Myocyte (in vitro differentiated cells): ENCODE measurements around the gene CCRL2. TPM values are rescaled to one million over a fixed set of nuclear protein-coding genes. Genes with fewer than 3 reads are reported as not detected.
A peak's percentile ranks its signal among the peaks of the same experiment; 100 is the strongest.
"Not testable (repeated sequence)": the region's sequence is repeated elsewhere in the genome, so short reads cannot be mapped to it uniquely, and the experiment has no call there.

Experiments
- DNase-seq: peaks from one replicate; pipeline ENCODE4 v3.0.0-alpha.2; 2012; ENCODE audit warnings: low read depth
- total RNA-seq: library from RNA; depleted of rRNA; stranded (reverse); fragments of >200 nt; gene quantifications from 2 replicates; pipeline ENCODE4 v1.2.3, GENCODE V29; 2014

Gene CCRL2
- total RNA-seq, 1 donor from 2014 or later, result 0.78 TPM

- DNase-seq, result no peak
Measured at GRCh38 chr3:46427916-46428833, 21.1 kb downstream of the CCRL2 start.

DNA sequence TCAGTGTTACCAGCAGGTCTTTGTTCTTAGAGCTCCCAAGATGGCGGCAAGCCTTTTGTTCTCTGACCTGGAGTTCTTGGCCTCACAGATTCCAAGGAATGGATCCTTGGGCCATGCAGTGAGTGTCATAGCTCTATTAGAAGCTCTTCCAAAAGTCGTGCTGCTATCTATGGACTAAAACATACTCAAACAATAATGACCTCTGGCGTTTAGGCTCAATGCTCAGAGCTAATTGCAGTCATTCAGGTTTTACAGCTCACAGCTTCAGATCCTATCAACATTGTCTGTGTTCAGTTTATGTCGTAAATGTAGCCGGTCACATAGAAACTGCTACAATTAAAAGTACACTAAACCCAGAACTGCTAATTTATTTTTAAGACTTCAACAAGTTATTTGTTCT lies 22.2 kb downstream of the CCRL2 start:
- no peak for DNase-seq

- DNase-seq, result no peak
Measured at GRCh38 chr3:46429671-46430070, 22.6 kb downstream of the CCRL2 start.

GRCh38 chr3:46430879-46431278 lies 23.8 kb downstream of the CCRL2 start:
- not testable (repeated sequence) for DNase-seq

GRCh38 chr3:46431905-46432304 lies 24.8 kb downstream of the CCRL2 start:
- not testable (repeated sequence) for DNase-seq

GRCh38 chr3:46433118-46433517 lies 26.1 kb downstream of the CCRL2 start:
- not testable (repeated sequence) for DNase-seq

- no peak for DNase-seq
Measured at GRCh38 chr3:46433841-46434240, 26.8 kb downstream of the CCRL2 start.

GRCh38 chr3:46435081-46435726 lies 28.1 kb downstream of the CCRL2 start:
- DNase-seq, result no peak

DNA sequence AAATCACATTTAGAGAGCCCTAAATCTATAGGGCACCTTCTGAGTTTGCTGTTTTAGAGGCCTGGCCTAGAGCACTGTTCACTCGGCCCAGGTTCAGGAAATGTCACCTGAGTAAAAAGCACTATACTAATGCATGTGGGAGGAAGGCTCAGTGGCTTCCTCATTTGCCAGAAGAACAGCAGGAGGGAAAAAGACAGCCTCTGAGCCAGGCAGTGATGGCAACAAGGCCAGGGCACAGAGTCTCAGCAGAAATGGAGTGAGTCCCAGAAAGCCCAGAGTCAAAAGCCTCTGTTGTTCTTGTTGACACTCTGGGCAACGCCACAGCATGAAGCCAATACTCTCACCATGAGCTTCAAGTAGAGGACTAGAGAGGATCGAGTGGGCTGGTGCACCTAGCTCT lies 31.8 kb downstream of the CCRL2 start:
- DNase-seq, result no peak

- DNase-seq, result no peak
Measured at GRCh38 chr3:46440531-46441294, 33.7 kb downstream of the CCRL2 start.

GRCh38 chr3:46442576-46443530 lies 35.8 kb downstream of the CCRL2 start:
- DNase-seq, result no peak

GRCh38 chr3:46447228-46447985 lies 40.3 kb downstream of the CCRL2 start:
- DNase-seq, result no peak

- no peak for DNase-seq
Measured at GRCh38 chr3:46448721-46449120, 41.7 kb downstream of the CCRL2 start.

GRCh38 chr3:46449755-46450552 lies 42.9 kb downstream of the CCRL2 start:
- peak; percentile 32 for DNase-seq

GRCh38 chr3:46453526-46454208 lies 46.6 kb downstream of the CCRL2 start:
- DNase-seq, result no peak

- DNase-seq, result no peak
Measured at GRCh38 chr3:46454209-46454595, 47.1 kb downstream of the CCRL2 start.

GRCh38 chr3:46454606-46455005 lies 47.5 kb downstream of the CCRL2 start:
- DNase-seq, result no peak
